Activated T-cell treated with anti-CD3 and anti-CD28 coated beads for 24 hours (primary cell): Measurements from ENCODE around the gene NEIL3.
"Not testable (repeated sequence)": the region's sequence is repeated elsewhere in the genome, so short reads cannot be mapped to it uniquely, and the experiment has no call there.

Source experiments
- DNase-seq: peaks from one replicate; pipeline ENCODE4 v3.0.0-alpha.2; 2020; ENCODE audit warnings: low read depth

The NEIL3 gene

DNA sequence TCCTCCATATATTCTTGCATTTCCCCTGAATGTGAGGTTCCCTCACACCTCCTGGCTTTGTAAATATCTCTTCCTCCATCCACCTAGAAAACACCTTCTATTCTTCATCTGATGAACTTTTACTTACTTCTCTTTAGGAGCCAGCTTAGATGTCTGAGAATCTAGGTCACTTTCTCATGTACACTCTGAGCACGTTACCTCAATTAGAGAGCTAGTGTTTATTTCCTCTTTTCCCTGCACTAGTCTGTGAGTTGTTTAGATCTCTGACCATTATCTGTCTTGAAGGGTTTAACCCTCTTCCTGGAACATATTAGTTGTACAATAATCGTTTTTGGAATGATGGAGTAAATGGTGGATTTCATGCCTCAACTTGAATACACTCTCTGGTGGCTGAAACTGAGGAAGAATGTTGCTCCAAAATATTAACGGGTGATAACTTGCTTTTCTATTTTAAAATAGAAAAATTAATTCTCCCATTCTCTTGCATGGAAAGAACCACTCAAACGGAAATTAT, 8.5 kb upstream of the NEIL3 start:
- no peak for DNase-seq

DNA sequence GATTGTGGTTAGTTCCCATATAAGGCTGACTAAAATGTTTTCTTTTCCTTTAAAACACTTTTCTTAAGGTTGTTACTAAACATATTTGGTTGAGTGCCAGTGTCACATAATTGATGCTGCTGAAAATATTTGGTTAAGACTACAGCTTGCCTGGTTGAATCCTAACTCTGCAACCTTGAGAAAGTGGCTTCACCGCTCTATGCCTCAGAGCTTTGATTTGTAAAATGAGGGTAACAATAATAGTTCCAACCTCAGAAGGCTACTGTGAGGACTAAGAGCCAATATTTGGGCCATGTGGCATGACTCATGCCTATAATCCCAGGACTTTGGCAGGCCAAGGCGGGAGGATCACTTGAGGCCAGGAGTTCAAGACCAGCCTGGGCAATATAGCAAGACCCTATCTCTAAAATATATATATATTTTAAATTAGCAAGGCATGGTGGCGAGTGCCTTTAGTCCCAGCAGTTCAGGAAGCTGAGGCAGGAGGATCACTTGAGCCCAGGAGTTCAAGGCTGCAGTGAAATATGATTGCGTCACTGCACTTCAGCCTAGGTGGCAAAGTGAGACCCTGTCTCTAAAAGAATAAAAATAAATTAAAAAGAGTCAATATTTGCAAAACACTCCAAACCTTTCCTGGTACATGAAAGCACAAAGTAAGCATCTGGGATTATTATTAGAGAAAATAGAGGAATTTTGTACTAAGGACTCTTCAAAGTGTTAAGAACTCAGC, 7.1 kb upstream of the NEIL3 start:
- no peak for DNase-seq

DNA sequence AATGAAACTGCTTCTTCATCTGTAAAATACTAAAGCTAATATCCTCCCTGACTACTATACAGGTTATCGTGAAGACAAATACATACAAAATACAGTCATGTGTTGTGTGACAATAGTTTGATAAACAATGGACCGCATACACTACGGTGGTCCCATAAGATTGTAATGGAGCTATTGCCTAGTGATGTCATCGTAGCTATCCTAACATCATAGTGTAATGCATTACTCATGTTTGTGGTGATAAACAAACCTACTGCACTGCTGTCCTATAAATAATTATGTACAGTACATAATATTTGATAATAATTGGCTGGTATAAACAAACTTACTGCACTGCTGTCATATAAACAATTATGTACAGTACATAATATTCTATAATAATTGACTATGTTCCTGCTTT, 5.6 kb upstream of the NEIL3 start:
- DNase-seq = no peak

DNA sequence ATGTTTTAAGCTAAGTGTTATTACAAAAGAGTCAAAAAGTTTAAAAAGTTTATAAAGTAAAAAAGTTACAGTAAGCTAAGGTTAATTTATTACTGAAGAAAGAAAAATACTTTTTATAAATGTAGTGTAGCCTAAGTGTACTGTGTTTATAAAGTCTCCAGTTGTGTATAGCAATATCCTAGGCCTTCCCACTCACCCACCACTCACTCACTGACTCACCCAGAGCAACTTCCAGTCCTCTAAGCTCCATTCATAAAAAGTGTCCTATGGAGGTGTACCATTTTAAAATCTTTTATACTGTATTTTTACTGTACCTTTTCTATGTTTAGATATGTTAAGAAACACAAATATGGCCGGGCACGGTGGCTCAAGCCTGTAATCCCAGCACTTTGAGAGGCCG, 4.8 kb upstream of the NEIL3 start:
- not testable (repeated sequence) for DNase-seq

DNA sequence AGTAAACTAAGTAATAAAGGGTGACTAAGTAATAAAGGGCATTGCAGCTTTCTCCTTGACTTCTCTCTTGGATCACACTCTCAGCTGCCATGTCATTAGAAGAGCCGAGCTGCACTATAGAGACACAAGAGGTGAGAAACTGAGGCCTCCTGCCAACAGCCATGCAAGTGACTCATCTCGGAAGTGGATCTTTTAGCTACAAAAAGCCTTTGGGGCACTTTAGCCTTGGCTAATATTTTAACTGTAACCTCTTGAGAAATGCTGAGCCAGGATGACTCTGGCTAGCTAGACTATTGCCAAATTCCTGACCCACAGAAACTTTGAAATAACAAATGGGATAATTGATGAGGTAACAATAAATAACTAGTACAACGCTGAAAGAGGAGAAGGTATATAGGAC, 1.5 kb upstream of the NEIL3 start:
- DNase-seq = no peak

DNA sequence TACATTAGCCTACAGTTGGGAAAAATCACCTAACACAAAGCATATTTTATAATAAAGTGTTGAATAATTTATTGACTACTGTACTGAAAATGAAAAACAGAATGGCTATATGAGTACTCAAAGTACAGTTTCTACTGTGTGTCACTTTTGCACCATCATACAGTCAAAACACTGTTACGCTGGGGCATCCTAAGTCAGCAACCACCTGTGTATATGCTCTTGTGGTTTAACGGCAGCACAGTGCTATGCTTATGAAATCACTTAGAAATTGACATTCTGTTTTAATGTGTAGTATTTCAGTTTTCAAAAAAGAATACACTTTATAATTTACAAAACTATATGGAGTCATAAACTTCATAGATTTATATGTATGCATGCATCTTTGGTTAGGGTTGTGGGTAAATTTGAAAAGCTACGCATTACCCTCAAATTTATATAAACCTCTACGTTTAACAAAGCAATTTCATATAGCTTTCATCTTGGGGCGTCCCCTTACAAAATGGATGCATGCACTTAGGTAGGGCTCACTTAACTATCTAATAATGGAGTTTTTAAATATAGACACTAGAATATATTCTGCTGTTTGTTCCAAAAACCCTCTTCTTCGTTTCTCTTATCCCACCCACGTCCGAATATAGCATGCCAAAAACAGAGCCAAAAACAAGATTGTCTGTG, 690 bp upstream of the NEIL3 start:
- no peak for DNase-seq

DNA sequence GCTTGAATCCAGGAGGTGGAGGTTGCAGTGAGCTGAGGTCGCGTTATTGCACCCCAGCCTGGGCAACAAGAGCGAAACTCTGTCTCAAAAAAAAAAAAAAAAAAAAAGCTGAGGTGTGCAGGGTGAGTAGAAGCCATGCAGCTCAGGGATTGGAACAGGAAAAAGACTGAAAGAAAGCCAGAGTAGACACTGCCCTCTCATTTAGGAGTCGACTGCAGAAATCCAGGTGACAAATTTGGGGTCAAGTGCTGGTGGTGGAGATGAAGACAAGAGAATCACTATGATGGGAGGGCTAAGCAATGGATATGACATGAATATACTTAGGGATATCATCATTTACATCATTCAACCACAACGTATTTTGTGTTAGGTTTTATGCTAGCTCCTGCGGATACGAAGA, 1.9 kb downstream of the NEIL3 start:
- no peak for DNase-seq

DNA sequence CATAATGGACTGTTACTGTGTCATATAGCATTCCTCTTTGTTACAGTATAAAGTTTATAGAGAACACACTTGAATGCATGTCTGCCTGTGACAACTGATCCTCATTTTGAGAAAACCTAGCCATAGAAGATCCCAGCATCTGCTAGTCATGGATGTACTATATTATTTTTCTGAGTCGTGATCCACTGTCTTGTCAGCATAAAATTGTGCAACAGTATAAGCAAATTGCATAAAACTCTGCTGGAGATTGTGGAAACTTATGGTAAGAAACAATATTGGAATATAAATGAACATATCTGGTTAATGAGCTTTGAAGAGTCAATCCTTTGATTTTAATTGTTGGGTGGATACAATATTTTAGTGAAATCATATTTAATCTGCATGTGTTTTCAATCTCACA, 3.6 kb downstream of the NEIL3 start:
- no peak for DNase-seq

DNA sequence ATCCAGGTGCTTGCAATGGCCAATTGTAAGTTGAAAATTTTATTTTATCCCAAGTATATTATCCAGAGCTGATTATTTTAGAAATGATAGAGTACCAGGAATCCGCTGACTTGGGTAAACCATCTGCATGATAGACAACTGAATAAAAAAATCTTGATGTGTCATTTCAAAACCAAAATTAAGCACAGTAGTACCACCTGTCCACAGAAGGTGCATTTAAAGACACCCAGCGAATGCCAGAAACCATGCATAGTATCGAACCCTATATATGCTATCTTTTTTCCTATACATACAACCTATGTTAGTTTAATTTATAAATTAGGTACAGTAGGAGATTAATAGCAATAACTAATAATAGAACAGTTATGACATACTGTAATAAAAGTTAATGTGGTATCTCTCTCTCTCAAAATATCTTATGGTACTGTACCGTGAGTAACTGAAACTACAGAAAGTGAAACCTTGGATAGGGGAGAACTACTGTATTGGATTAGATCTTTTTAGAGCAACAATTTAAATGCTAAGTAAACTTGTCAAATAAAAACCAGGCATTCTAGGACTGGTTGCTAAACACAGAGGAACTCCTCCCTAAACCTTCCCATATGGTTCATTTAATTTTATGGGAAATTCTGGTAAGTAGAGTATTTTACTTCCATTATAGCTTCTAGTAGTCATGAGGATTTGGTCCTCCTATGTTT, 6.2 kb downstream of the NEIL3 start:
- no peak for DNase-seq

DNA sequence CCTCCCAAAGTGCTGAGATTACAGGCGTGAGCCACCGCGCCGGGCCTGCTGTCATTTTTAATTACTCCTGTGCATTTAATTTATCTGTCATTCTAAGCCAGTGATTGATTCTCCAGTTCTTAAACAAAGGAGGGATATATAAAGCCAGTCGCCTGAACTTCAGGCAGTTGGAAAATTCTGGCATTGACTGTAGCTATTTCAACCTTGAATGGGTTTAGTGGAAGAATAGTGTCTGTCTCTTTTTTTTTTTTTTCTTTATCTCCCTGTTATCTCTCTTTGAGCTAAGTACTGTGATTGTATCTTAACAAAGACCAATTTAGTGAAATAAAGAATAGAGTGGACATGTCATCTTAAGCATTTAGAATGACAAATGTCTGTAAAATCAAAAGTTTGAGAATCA, 11.0 kb downstream of the NEIL3 start:
- no peak for DNase-seq

DNA sequence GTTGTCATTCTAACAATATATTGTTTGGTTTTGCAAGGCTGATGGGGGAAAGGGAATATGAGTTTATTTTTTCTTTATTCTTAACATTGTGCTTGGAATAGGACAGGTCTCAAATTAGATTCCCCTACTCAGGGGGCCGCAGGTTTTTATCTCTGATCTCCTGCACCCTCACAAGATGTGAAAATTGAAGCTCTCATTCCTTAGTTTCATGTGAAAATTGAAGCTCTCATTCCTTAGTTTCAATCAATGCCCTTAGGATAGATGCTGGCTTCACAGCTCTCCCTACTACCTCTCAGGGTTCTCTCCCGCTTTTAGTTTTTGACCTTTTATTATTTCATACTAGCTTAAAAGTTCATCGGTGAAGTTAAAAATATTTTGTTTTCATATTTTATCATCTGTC, 12.0 kb downstream of the NEIL3 start:
- no peak for DNase-seq

DNA sequence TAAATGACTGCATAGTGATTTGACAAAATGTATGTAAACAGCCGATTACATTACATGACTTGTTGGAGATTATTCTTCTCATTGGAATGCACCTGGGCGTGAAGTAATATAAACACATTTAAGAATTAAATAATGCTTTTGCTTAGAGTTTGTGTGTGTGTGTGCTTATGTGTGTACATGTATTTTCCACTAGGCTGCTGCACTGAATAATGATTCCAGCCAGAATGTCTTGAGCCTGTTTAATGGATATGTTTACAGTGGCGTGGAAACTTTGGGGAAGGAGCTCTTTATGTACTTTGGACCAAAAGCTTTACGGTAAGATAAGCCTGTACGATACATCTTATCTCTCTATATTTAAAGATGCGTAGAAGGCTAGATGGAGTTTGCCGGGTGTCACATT, 12.6 kb downstream of the NEIL3 start:
- no peak for DNase-seq

DNA sequence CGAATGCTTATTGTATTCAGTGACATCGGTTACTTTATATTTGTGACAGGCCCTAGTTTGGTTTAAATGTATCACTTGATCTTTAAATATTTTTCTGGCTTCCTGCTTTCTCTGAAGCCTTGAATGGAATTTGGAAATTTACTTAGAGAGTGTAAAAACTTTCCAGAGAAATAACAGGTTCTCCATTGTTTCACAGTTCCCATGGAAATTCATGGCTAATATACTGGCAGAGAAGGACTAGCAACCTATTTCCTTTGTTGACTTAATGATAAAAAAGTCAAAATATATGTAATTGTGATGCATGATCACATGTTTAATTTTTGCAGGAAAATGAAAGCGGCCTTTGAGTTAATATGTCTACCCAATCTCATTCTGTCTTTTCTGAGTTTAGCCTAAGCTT, 13.2 kb downstream of the NEIL3 start:
- no peak for DNase-seq

DNA sequence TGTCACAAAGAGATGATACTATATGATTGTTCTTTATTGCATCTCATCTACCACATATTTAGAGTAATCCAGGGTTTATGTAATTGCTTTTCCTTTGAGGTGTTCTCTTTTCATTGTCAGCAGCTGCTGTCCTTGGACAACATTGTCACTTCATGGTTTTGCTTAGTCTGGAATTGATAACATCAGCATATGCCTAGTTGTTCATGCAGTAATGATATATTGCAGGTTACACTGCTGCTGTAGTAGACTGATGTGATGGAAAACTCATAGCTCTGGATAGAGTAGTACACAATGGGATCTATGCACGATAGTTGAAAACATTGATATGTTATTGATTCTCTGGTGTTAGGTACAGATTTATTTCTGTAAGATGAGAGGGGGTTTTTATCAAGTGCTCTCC, 13.7 kb downstream of the NEIL3 start:
- no peak for DNase-seq

DNA sequence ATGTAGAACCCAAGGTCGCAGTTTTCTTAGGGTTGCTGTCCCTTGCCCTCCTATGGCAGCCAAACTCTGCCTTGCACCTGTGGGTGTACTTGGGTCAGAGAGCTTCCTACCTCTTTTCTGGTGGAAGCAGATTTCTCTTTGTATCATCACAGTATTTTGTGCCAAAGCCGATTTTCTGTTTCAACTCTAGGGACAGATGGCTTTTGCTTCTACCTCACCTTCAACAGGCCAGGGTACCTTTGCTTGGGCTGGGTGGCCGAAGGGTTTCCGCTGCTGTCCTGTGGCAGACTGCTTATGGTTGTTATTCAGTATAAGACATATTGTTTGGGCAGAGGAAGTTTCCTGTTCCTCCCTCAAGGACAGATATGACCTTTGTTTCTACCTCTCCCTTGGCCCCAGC, 22.4 kb downstream of the NEIL3 start:
- no peak for DNase-seq

DNA sequence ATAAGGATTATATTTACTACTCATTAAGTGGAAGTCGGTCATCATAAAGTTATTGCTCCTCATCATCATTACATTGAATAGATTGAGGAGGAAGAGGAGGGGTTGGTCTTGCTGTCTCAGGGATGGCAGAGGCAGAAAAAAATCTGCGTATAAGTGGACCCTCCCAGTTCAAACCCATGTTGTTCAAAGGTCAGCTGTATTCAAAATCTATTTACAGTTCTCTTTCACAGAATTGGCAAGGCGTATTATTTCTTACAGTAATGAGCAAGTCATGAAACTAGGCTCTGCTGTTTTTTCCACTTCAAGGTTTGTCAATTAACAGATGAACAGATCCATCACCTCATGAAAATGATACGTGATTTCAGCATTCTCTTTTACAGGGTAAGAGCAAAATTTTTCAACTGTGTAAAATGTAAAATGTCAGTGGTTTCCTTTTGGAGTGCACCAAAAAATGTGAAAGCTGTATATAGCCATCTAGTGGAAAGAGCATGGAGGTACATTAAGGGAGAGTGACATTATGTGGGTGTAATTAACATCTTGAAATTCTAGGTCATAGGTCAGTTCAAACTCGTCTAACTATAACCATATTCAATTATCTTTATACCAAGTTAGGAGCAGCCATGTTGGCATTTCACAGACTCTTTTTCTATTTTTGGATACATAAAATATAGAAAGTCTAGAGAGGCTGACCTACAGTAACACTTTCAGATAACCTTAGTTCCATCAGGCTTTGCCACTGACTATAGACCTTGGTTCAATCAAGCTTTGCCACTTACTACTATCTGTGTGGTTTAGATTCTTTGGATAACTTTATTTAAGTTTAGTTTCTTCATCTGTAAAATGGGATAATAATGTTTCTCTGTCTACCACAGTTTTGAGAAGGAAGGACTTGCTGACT, 30.1 kb downstream of the NEIL3 start:
- no peak for DNase-seq

DNA sequence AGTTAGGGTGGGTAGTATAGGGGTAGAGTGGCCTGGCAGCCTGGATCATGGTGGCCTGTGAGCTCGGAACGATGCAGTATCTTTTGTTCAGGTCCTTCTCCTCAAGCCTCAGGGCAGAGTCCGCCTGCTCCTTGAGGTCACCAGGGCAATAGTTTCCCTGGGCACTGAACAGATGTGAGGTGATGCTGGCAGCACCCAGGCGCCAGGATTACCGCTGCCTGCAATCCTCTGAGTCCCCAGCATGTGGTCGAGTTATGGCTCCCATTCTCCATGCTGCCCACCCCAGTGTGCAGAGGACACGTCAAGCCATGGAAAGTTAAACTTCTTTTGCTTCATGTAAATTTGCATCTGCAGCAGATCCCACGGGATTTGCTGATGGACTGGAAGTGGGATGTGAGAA, 38.7 kb downstream of the NEIL3 start:
- DNase-seq = no peak

DNA sequence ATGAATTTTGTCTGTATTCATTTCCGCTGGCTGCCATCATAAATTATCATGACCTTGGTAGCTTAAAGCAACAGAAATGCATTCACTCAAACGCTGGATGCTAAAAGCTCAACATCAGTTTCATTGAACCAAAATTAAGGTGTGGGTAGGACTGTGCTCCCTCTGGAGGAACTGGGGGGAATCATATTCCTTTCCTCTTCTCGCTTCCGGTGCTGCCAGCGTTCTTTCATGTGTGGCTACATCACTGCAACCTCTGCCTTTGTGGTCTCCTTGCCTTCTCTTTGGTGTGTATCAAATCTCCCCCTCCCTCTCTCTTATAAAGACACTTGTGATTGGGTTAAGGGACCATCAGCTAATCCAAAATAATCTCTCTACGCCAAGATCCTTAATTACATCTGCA, 39.5 kb downstream of the NEIL3 start:
- DNase-seq = no peak

DNA sequence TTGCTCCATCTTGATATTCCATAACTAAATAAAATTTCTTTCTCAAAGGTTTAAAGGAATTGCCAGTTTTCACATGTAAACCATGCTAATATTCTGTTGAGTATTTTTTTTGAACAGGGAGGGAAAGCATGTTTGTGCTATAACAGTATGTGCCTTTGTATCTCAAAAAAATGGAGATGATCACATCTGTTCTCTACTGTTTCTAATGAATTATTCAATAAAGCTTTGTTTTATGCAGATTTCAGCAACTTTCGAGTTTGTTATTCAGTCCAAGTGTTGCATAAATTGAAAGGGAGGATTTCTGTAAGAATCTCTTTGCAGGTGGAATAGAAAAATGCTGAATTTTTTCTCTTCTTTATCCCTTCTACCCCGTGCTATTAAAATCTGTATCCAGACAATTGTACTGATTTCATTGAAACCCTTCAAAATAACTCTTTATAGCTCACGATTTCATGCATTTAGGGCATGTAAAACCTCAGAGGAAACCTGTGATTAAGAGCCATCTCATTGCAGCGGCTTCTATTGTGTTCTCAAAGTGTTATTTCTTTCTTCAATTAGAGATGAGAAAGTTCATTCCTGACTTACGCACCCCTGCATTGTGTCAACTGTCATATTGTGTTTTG, 42.1 kb downstream of the NEIL3 start:
- no peak for DNase-seq

DNA sequence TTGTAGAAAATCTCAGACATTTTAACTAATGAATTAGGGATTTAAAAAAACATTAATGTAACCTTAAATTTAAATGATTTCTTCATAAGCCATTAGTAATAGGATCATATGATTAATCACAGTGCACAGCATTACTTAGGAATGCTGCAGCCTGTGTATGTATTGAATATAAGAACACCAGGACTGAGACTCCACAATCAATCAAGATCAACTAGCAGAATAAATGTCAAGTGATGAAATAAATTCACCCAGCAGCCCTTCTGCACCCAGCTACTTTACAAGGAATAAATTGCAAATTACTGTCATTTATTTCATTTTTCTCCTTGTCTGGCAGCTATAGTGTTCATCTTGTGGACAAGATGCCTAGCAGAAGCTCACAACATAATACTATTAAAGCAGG, 46.5 kb downstream of the NEIL3 start:
- no peak for DNase-seq

DNA sequence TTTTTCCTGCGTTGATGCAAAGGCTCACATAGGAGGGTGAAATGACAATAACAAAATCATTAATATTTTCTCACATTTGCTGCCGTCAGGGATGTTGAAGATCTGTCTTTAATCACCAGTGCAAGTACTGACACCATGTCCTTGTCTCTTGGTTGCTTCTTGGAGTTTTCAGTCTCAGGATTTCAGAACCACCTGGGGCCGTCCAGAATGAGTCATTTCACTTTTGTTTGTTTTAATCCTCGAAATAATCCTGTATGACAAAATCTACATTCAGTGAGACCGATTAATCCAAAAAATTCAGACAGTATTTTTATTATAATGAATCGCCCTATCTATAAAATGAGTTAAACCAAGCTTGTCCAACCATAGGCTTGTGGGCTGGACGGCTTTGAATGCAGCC, 47.2 kb downstream of the NEIL3 start:
- no peak for DNase-seq

DNA sequence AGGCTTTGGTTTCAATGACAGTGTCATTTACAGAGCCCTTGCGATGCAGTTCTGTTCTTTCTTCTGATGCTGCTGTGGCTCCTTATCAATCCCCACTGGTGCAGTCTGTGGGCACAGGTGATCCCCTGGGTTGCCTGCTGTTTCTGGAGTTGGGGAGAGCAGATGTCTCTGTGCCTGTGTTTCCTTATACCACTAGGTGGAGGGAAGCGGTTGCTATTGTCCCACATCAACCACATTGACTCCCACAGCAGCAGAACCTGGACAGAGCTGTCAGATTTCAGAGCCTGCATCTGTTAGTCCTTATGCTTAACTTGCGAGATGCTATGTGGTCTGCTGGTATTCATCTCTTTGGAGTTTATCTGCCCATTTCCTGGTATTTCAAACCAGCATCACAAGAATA, 57.7 kb downstream of the NEIL3 start:
- no peak for DNase-seq
